HCT116 (cell line): ENCODE measurements around the gene RFTN1. TPM values are rescaled to one million over a fixed set of nuclear protein-coding genes. Genes with fewer than 3 reads are reported as not detected.

Experiments
- ATAC-seq: fragments of 200-7000 bp; cut with Tn5 transposase; 2 replicates; pipeline ENCODE4 v1.9.1; 2020; ENCODE audit warnings: mild to moderate bottlenecking, moderate library complexity
- BruUV-seq: library from RNA; stranded (reverse); fragments of 400-500 nt; replicated peaks from 2 replicates; lab custom pipeline; 2021; lab: Mats Ljungman, UMichigan
- CTCF ChIA-PET: fragments of 300-600 bp; sonication (Branson Sonifier 250); formaldehyde crosslinking; loops from one replicate; lab custom pipeline; 2021; ENCODE audit warnings: antibody characterized with exemption; lab: Charles Lee
- POLR2A ChIA-PET: fragments of 300-600, 350-600 bp; sonication (Branson Sonifier 250); formaldehyde crosslinking; loops from one replicate; lab custom pipeline; 2021; ENCODE audit warnings: antibody characterized with exemption; lab: Charles Lee
- RAD21 ChIA-PET, 2 experiments: fragments of 300-600 bp; sonication (Branson Sonifier 250); formaldehyde crosslinking; loops; one replicate each; lab custom pipeline; 2023; ENCODE audit warnings: low total read pairs in 2 of 2; ENCODE audit not compliant: uncharacterized antibody in 2 of 2, unreplicated experiment in 2 of 2, low non-redundant PET in 1 of 2; lab: Charles Lee
- DNase-seq: peaks from one replicate; pipeline ENCODE4 v3.0.0-alpha.2; 2010; ENCODE audit warnings: low read depth, low spot score
- H2AFZ ChIP-seq: fragments of 200-600 bp; shearing (Covaris generic), sonication (generic); 2 replicates; pipeline ENCODE4 v1.6.1; 2017; ENCODE audit warnings: low read depth, mixed run types, mixed read lengths, antibody characterized with exemption, low read length; ENCODE audit not compliant: poor library complexity, severe bottlenecking
- H3K27ac ChIP-seq: 2 replicates; pipeline ENCODE4 v1.5.1; 2012; ENCODE audit warnings: low read depth, low read length
- H3K27me3 ChIP-seq: fragments of 200-600 bp; sonication (generic); 2 replicates; pipeline ENCODE4 v1.6.1; 2016; ENCODE audit warnings: mixed run types, low read length, mixed read lengths; ENCODE audit not compliant: insufficient read depth
- H3K36me3 ChIP-seq, 2 experiments: fragments of 200-500 bp in 1 of 2; fragments of 200-600 bp in 1 of 2; sonication (Bioruptor generic) in 1 of 2; sonication (generic) in 1 of 2; 2 replicates each; pipeline versions ENCODE4 v1.5.1 to v1.6.1; 2014 to 2016; ENCODE audit warnings: low read length in 2 of 2, inconsistent platforms in 1 of 2, mixed read lengths in 1 of 2, mixed run types in 1 of 2; ENCODE audit not compliant: insufficient read depth in 2 of 2, control insufficient read depth in 1 of 2
- H3K4me1 ChIP-seq, 2 experiments: fragments of 200-600 bp in 1 of 2; sonication (generic) in 1 of 2; 2 replicates each; pipeline versions ENCODE4 v1.5.1 to v1.6.1; 2012 to 2017; ENCODE audit warnings: low read length in 2 of 2, inconsistent platforms in 1 of 2, mild to moderate bottlenecking in 1 of 2, mixed read lengths in 1 of 2, mixed run types in 1 of 2, moderate library complexity in 1 of 2; ENCODE audit not compliant: insufficient read depth in 2 of 2, control insufficient read depth in 1 of 2
- H3K4me2 ChIP-seq: fragments of 200-600 bp; sonication (generic); 2 replicates; pipeline ENCODE4 v1.6.1; 2017; ENCODE audit warnings: mixed run types, low read length, mixed read lengths
- H3K4me3 ChIP-seq, 2 experiments: fragments of 200-600 bp in 1 of 2; sonication (generic) in 1 of 2; replicated peaks in 1 of 2; 2 replicates each; pipeline ENCODE4 v1.5.1; 2011 to 2016; ENCODE audit warnings: low read length in 2 of 2, control low read depth in 1 of 2, low read depth in 1 of 2, mild to moderate bottlenecking in 1 of 2, mixed read lengths in 1 of 2, mixed run types in 1 of 2
- H3K79me2 ChIP-seq: fragments of 200-600 bp; sonication (generic); 2 replicates; pipeline ENCODE4 v1.6.1; 2017; ENCODE audit warnings: mild to moderate bottlenecking, mixed run types, low read length, moderate library complexity, mixed read lengths; ENCODE audit not compliant: insufficient read depth
- H3K9ac ChIP-seq: fragments of 200-600 bp; sonication (generic); 2 replicates; pipeline ENCODE4 v1.6.1; 2016; ENCODE audit warnings: low read length, mixed read lengths
- H3K9me2 ChIP-seq: fragments of 200-600 bp; sonication (generic), shearing (Covaris generic); 2 replicates; pipeline ENCODE4 v1.6.1; 2017; ENCODE audit warnings: mixed run types, mild to moderate bottlenecking, moderate library complexity; ENCODE audit not compliant: insufficient read depth
- H3K9me3 ChIP-seq, 2 experiments: fragments of 200-500 bp in 1 of 2; fragments of 200-600 bp in 1 of 2; sonication (Bioruptor generic) in 1 of 2; sonication (generic) in 1 of 2; 2 replicates each; pipeline ENCODE4 v1.6.1; 2014 to 2017; ENCODE audit warnings: low read length in 2 of 2, mixed read lengths in 2 of 2, inconsistent platforms in 1 of 2, low read depth in 1 of 2, mild to moderate bottlenecking in 1 of 2, mixed run types in 1 of 2, moderate library complexity in 1 of 2; ENCODE audit not compliant: control insufficient read depth in 1 of 2, insufficient read depth in 1 of 2
- H4K20me1 ChIP-seq: fragments of 200-600 bp; sonication (generic), shearing (Covaris generic); 2 replicates; pipeline ENCODE4 v1.6.1; 2017; ENCODE audit warnings: mixed run types, mild to moderate bottlenecking, moderate library complexity; ENCODE audit not compliant: insufficient read depth
- ATF3 ChIP-seq: IDR thresholded peaks from 2 replicates; pipeline ENCODE4 v1.6.1; 2012
- CTCF ChIP-seq, 3 experiments: fragments of 200-600 bp in 1 of 3; sonication (generic) in 1 of 3; IDR thresholded peaks in 2 of 3; conservative IDR thresholded peaks in 1 of 3; 2 replicates each; pipeline ENCODE4 v1.5.1; 2012 to 2017; ENCODE audit warnings: low read depth in 2 of 3, low read length in 2 of 3, antibody characterized with exemption in 1 of 3, borderline replicate concordance in 1 of 3, control low read depth in 1 of 3, mild to moderate bottlenecking in 1 of 3, mixed read lengths in 1 of 3, mixed run types in 1 of 3, moderate library complexity in 1 of 3; ENCODE audit not compliant: insufficient read depth in 1 of 3
- EZH2 ChIP-seq: fragments of 200-600 bp; sonication (generic); IDR thresholded peaks from 2 replicates; pipeline ENCODE4 v1.6.1; 2017; ENCODE audit warnings: antibody characterized with exemption, mixed run types
- FOSL1 ChIP-seq: IDR thresholded peaks from 2 replicates; pipeline ENCODE4 v1.6.1; 2012; ENCODE audit warnings: low read depth
- MAX ChIP-seq: IDR thresholded peaks from 2 replicates; pipeline ENCODE4 v1.6.1; 2012
- POLR2A ChIP-seq: IDR thresholded peaks from 2 replicates; pipeline ENCODE4 v1.7.0; 2011; ENCODE audit warnings: borderline replicate concordance; ENCODE audit not compliant: insufficient read depth, insufficient read length; ENCODE audit errors: extremely low read depth
- RAD21 ChIP-seq: IDR thresholded peaks from 2 replicates; pipeline ENCODE4 v1.6.1; 2012; ENCODE audit warnings: low read depth, mild to moderate bottlenecking
- intact Hi-C: fragments of 100-400 bp; cut with micrococcal nuclease; formaldehyde crosslinking; loops from 2 replicates; pipeline ENCODE4 v1.10.0; 2022
- total RNA-seq: library from RNA; stranded (reverse); gene quantifications from one replicate; pipeline ENCODE4 v1.2.1, GENCODE V29; 2021; ENCODE audit not compliant: unreplicated experiment
- TF ChIP-seq, protein P1 (sequence below): IDR thresholded peaks from 2 replicates; pipeline ENCODE4 v1.6.1; 2012; ENCODE audit warnings: low read depth

Gene RFTN1
- total RNA-seq, 1 experiment from 2014 or later = 3.9 TPM

DNA sequence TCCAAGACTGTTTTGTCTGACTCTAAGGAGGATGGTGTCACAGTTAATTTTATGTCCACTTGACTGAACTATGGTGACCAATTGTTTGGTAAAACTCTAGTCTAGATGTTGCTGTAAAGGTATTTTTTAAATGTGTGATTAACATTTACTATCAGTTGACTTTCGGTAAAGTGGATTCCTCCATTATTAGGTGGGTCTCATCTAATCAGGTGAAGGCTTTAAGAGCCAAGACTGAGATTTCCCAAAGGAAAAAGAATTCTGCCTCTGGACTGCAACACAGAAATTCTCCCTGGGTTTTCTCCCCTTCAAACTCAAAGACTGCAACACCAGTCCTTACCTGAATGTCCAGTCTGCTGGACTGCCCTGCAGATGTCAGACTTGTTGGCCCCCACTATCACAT lies 129.6 kb downstream of the RFTN1 start:
- ATAC-seq (no peak), DNase-seq (no peak)
- ChIA-PET RAD21 (no interaction called here), POLR2A (no interaction called here), CTCF (no interaction called here)
- Histone ChIP-seq H3K4me2 (no peak overlapping the region), H3K9me3 (no peaks in the 10 kb centered on the region), H3K27me3 (no peaks in the 10 kb centered on the region), H3K36me3 (no peaks in the 10 kb centered on the region), H3K4me3 (no peak overlapping the region), H3K27ac (no peak overlapping the region), H3K79me2 (no peaks in the 10 kb centered on the region), H2AFZ (no peak overlapping the region), H4K20me1 (no peaks in the 10 kb centered on the region), H3K4me1 (no peaks in the 10 kb centered on the region), H3K9me2 (no peaks in the 10 kb centered on the region), H3K9ac (no peak overlapping the region)
- TF ChIP-seq EZH2 (no peak), FOSL1 (no peak), RAD21 (no peak), ATF3 (no peak), POLR2A (no peak), CTCF (IDR thresholded peaks at IDR 0.05 in 2 of 3, conservative IDR thresholded peaks at IDR 0.05 in 1 of 3; ENCODE audit: borderline replicate concordance in 1 of 3, insufficient read depth in 1 of 3, low read depth in 2 of 3, low read length in 2 of 3) (no peak), MAX (no peak)
- TF ChIP-seq, protein P1, sequence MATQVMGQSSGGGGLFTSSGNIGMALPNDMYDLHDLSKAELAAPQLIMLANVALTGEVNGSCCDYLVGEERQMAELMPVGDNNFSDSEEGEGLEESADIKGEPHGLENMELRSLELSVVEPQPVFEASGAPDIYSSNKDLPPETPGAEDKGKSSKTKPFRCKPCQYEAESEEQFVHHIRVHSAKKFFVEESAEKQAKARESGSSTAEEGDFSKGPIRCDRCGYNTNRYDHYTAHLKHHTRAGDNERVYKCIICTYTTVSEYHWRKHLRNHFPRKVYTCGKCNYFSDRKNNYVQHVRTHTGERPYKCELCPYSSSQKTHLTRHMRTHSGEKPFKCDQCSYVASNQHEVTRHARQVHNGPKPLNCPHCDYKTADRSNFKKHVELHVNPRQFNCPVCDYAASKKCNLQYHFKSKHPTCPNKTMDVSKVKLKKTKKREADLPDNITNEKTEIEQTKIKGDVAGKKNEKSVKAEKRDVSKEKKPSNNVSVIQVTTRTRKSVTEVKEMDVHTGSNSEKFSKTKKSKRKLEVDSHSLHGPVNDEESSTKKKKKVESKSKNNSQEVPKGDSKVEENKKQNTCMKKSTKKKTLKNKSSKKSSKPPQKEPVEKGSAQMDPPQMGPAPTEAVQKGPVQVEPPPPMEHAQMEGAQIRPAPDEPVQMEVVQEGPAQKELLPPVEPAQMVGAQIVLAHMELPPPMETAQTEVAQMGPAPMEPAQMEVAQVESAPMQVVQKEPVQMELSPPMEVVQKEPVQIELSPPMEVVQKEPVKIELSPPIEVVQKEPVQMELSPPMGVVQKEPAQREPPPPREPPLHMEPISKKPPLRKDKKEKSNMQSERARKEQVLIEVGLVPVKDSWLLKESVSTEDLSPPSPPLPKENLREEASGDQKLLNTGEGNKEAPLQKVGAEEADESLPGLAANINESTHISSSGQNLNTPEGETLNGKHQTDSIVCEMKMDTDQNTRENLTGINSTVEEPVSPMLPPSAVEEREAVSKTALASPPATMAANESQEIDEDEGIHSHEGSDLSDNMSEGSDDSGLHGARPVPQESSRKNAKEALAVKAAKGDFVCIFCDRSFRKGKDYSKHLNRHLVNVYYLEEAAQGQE = no peak
- no TSS peak for BruUV-seq
- intact Hi-C loops = no loop called here
